ENCODE data around the gene ATP7B. TPM values are rescaled to one million over a fixed set of nuclear protein-coding genes. Genes with fewer than 3 reads are reported as not detected.

Gene ATP7B
- total RNA-seq, 1 experiment from 2014 or later: 11.6 TPM

GRCh38 chr13:51970349-51970748, 40.9 kb downstream of the ATP7B start:
- TF ChIP-seq MLX (CRISPR knock-in tag; IDR thresholded peaks at IDR 0.05) (no peak), GABPB1 (CRISPR knock-in tag; IDR thresholded peaks at IDR 0.05) (no peak), TEAD4 (CRISPR knock-in tag; IDR thresholded peaks at IDR 0.05) (no peak), SP1 (CRISPR knock-in tag; conservative IDR thresholded peaks at IDR 0.05) (no peak), CREB1 (CRISPR knock-in tag; IDR thresholded peaks at IDR 0.05) (no peak), GTF2I (CRISPR knock-in tag; conservative IDR thresholded peaks at IDR 0.05) (no peak), PRRX2 (CRISPR knock-in tag; IDR thresholded peaks at IDR 0.05) (no peak), ZMAT4 (CRISPR knock-in tag; IDR thresholded peaks at IDR 0.05) (no peak), E2F1 (CRISPR knock-in tag; IDR thresholded peaks at IDR 0.05) (no peak), NR2C2 (CRISPR knock-in tag; IDR thresholded peaks at IDR 0.05) (no peak), ZBTB21 (CRISPR knock-in tag; IDR thresholded peaks at IDR 0.05; ENCODE audit: borderline replicate concordance) (no peak), USF2 (CRISPR knock-in tag; IDR thresholded peaks at IDR 0.05) (no peak)
- TF ChIP-seq, protein P1, sequence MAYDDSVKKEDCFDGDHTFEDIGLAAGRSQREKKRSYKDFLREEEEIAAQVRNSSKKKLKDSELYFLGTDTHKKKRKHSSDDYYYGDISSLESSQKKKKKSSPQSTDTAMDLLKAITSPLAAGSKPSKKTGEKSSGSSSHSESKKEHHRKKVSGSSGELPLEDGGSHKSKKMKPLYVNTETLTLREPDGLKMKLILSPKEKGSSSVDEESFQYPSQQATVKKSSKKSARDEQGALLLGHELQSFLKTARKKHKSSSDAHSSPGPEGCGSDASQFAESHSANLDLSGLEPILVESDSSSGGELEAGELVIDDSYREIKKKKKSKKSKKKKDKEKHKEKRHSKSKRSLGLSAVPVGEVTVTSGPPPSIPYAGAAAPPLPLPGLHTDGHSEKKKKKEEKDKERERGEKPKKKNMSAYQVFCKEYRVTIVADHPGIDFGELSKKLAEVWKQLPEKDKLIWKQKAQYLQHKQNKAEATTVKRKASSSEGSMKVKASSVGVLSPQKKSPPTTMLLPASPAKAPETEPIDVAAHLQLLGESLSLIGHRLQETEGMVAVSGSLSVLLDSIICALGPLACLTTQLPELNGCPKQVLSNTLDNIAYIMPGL (CRISPR knock-in tag; IDR thresholded peaks at IDR 0.05): no peak
- CTCF ChIA-PET: interaction anchor here (0.9 kb wide), 1 partner anchor 34 kb away, joined by 4 read pairs; no protein-coding TSS in a partner anchor

GRCh38 chr13:51967482-51968446, 43.5 kb downstream of the ATP7B start:
- no peak overlapping the region; the same call in 1 of the 2 replicates for H3K27ac Mint-ChIP-seq
- H3K36me3 Mint-ChIP-seq: no peaks in the 10 kb centered on the region
- no peaks in the 10 kb centered on the region for H3K9me3 Mint-ChIP-seq
- DNase-seq (ENCODE audit: low spot score) (no peak), ATAC-seq (no peak)
- H3K27me3 Mint-ChIP-seq (ENCODE audit: low read depth): no peaks in the 10 kb centered on the region
- H3K4me1 Mint-ChIP-seq: no peaks in the 10 kb centered on the region
- no peak overlapping the region for H3K4me3 Mint-ChIP-seq
- CTCF ChIA-PET: interaction anchor here (0.8 to 4.5 kb wide), 2 partner anchors 9 to 160 kb away, joined by 10 to 16 read pairs; partner anchors contain the start of gene NEK5
- POLR2A ChIA-PET: no interaction called here
- TF ChIP-seq ERG (CRISPR knock-in tag; IDR thresholded peaks at IDR 0.05) (no peak), SMAD4 (CRISPR knock-in tag; IDR thresholded peaks at IDR 0.05) (no peak), ZNF532 (CRISPR knock-in tag; IDR thresholded peaks at IDR 0.05; ENCODE audit: borderline replicate concordance) (no peak), ZNF121 (CRISPR knock-in tag; IDR thresholded peaks at IDR 0.05) (no peak), CTCF (IDR thresholded peaks at IDR 0.05) (no peak), ATF1 (CRISPR knock-in tag; IDR thresholded peaks at IDR 0.05) (no peak), MLX (CRISPR knock-in tag; IDR thresholded peaks at IDR 0.05) (no peak), ZNF263 (CRISPR knock-in tag; IDR thresholded peaks at IDR 0.05; ENCODE audit: low read depth) (no peak)

More at GRCh38 chr13:51970349-51970748, 40.9 kb downstream of the ATP7B start:
- ATAC-seq: no peak
- Mint-ChIP-seq H3K9me3 (no peaks in the 10 kb centered on the region), H3K27ac (no peak overlapping the region), H3K36me3 (no peaks in the 10 kb centered on the region), H3K27me3 (ENCODE audit: low read depth) (no peaks in the 10 kb centered on the region), H3K4me3 (no peak overlapping the region), H3K4me1 (no peaks in the 10 kb centered on the region)
- POLR2A ChIA-PET: no interaction called here
- no peak for DNase-seq (ENCODE audit: low spot score)
